ENCODE measurements around the gene ZNF639. TPM values are rescaled to one million over a fixed set of nuclear protein-coding genes. Genes with fewer than 3 reads are reported as not detected.

ZNF639 gene
- total RNA-seq, 2 experiments from 2014 or later, result 88.1 to 90.8 TPM

- no peak overlapping the region for H3K4me3 Mint-ChIP-seq
- no peaks in the 10 kb centered on the region for H3K9me3 Mint-ChIP-seq
- intact Hi-C loops (cut with DNase I, micrococcal nuclease), result loop anchor here in 1 of 2 experiments (10.0 kb wide), 1 partner anchor 1249 kb away; the partner anchor contains the start of gene TTC14
- no peak overlapping the region for H3K27ac ChIP-seq (ENCODE audit: low read depth in 1 of 2, low read length in 2 of 2)
- peaks cover 32% of the 10 kb centered on the region for H3K4me1 Mint-ChIP-seq (ENCODE audit: low read depth)
- ChIA-PET CTCF (no interaction called here), POLR2A (interaction anchor here (1.0 kb wide), 1 partner anchor 9 kb away, joined by 3 read pairs; no protein-coding TSS in a partner anchor)
- H3K36me3 Mint-ChIP-seq (ENCODE audit: low read depth), result peaks cover 89% of the 10 kb centered on the region
- H3K4me3 ChIP-seq (ENCODE audit: low read length), result no peak overlapping the region
- H3K27me3 ChIP-seq (ENCODE audit: control insufficient read depth in 1 of 2, insufficient read depth in 2 of 2, low read length in 2 of 2), result no peaks in the 10 kb centered on the region
- DNase-seq, result no peak
- H3K9me3 ChIP-seq (ENCODE audit: control insufficient read depth in 1 of 2, insufficient read depth in 1 of 2, low read length in 2 of 2), result no peaks in the 10 kb centered on the region
- no peaks in the 10 kb centered on the region for H3K4me1 ChIP-seq (ENCODE audit: insufficient read depth, low read length)
- TF ChIP-seq CTCF (IDR thresholded peaks at IDR 0.05), result no peak
- H3K27ac Mint-ChIP-seq, result no peak overlapping the region
- peaks cover 79% of the 10 kb centered on the region for H3K36me3 ChIP-seq (ENCODE audit: insufficient read depth, low read length)
- ATAC-seq (ENCODE audit: poor library complexity), result no peak
- H3K27me3 Mint-ChIP-seq, result no peaks in the 10 kb centered on the region
These were observed 33.2 kb downstream of the ZNF639 start for GRCh38 chr3:179355996-179356395.

- Mint-ChIP-seq H3K27ac (no peak overlapping the region), H3K9me3 (no peaks in the 10 kb centered on the region), H3K27me3 (no peaks in the 10 kb centered on the region), H3K4me3 (no peak overlapping the region), H3K4me1 (ENCODE audit: low read depth) (no peaks in the 10 kb centered on the region), H3K36me3 (ENCODE audit: low read depth) (peaks cover 83% of the 10 kb centered on the region)
- DNase-seq (no peak), ATAC-seq (ENCODE audit: poor library complexity) (no peak)
- ChIA-PET CTCF (interaction anchor here (0.6 to 1.3 kb wide), 2 partner anchors 42 to 193 kb away, joined by 3 to 5 read pairs; no protein-coding TSS in a partner anchor), POLR2A (no interaction called here)
- Histone ChIP-seq H3K4me3 (ENCODE audit: low read length) (no peak overlapping the region), H3K27ac (ENCODE audit: low read depth in 1 of 2, low read length in 2 of 2) (no peak overlapping the region), H3K27me3 (ENCODE audit: control insufficient read depth in 1 of 2, insufficient read depth in 2 of 2, low read length in 2 of 2) (no peaks in the 10 kb centered on the region), H3K36me3 (ENCODE audit: insufficient read depth, low read length) (peaks cover 77% of the 10 kb centered on the region), H3K4me1 (ENCODE audit: insufficient read depth, low read length) (no peaks in the 10 kb centered on the region), H3K9me3 (ENCODE audit: control insufficient read depth in 1 of 2, insufficient read depth in 1 of 2, low read length in 2 of 2) (no peaks in the 10 kb centered on the region)
- TF ChIP-seq CTCF (IDR thresholded peaks at IDR 0.05), result no peak
- intact Hi-C loops (cut with DNase I, micrococcal nuclease), result no loop called here
These were observed 40.5 kb downstream of the ZNF639 start for GRCh38 chr3:179363332-179363731.

GRCh38 chr3:179369621-179370020 lies 46.8 kb downstream of the ZNF639 start:
- Histone ChIP-seq H3K4me1 (ENCODE audit: insufficient read depth, low read length) (no peaks in the 10 kb centered on the region), H3K4me3 (ENCODE audit: low read length) (no peak overlapping the region), H3K36me3 (ENCODE audit: insufficient read depth, low read length) (peaks cover 55% of the 10 kb centered on the region), H3K9me3 (ENCODE audit: control insufficient read depth in 1 of 2, insufficient read depth in 1 of 2, low read length in 2 of 2) (no peaks in the 10 kb centered on the region), H3K27me3 (ENCODE audit: control insufficient read depth in 1 of 2, insufficient read depth in 2 of 2, low read length in 2 of 2) (no peaks in the 10 kb centered on the region), H3K27ac (ENCODE audit: low read depth in 1 of 2, low read length in 2 of 2) (no peak overlapping the region)
- ChIA-PET CTCF (interaction anchor here (0.6 kb wide), 1 partner anchor 49 kb away, joined by 3 read pairs; no protein-coding TSS in a partner anchor), POLR2A (no interaction called here)
- ATAC-seq (ENCODE audit: poor library complexity) (no peak), DNase-seq (no peak)
- intact Hi-C loops (cut with DNase I, micrococcal nuclease), result no loop called here
- no peaks in the 10 kb centered on the region for H3K4me1 Mint-ChIP-seq (ENCODE audit: low read depth)
- peaks cover 69% of the 10 kb centered on the region for H3K36me3 Mint-ChIP-seq (ENCODE audit: low read depth)
- no peaks in the 10 kb centered on the region for H3K9me3 Mint-ChIP-seq
- no peak overlapping the region for H3K4me3 Mint-ChIP-seq
- H3K27me3 Mint-ChIP-seq, result no peaks in the 10 kb centered on the region
- TF ChIP-seq CTCF (IDR thresholded peaks at IDR 0.05), result no peak
- no peak overlapping the region for H3K27ac Mint-ChIP-seq
